Activated CD4-positive, alpha-beta T cell treated with anti-CD3 and anti-CD28 coated beads for 48 hours (primary cell): ENCODE data around the gene ARVCF.

Experiments used
- DNase-seq: peaks from one replicate; pipeline ENCODE4 v3.0.0-alpha.2; 2020

The ARVCF gene

DNA sequence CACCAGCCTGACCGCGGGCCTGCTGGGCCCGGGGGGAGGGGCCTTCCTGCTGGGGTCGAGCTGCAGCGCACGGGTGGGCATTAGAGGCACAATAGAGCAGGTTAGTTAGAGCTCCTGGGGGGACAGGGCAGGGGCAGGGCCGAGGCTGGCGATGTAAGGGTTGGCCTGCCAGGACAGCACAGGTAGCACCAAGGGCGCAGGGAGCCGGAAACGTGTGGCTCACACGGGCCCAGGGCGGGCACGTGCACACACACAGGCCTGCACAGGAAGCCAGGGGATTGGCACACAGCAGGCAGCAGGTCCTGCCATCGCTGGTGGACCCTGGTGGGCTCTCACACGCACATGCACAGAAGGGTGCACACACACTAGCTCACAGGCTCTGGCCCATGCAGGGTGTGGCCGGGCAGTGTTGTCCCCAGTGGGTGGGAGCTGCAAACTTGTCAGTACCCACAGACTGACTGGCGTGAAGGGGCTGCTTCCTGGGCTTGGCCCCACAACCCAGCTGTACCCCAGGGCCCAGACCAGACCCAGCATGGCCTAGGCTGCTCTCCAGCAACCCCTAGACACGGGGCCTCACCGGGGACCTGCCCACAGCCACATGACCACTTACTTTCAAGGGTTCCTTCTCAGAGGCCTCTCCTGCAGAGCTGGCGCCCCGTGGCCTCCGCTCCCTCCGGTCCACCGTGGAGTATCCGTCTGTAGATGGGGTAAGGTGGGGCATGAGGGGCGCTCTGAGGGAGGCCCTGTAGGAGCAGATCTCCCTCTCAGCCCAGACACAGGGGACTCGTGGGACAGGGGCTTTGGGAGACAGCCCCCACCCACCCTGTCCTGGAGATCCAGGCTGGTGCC, 45.1 kb downstream of the ARVCF start:
- DNase-seq, result no peak

DNA sequence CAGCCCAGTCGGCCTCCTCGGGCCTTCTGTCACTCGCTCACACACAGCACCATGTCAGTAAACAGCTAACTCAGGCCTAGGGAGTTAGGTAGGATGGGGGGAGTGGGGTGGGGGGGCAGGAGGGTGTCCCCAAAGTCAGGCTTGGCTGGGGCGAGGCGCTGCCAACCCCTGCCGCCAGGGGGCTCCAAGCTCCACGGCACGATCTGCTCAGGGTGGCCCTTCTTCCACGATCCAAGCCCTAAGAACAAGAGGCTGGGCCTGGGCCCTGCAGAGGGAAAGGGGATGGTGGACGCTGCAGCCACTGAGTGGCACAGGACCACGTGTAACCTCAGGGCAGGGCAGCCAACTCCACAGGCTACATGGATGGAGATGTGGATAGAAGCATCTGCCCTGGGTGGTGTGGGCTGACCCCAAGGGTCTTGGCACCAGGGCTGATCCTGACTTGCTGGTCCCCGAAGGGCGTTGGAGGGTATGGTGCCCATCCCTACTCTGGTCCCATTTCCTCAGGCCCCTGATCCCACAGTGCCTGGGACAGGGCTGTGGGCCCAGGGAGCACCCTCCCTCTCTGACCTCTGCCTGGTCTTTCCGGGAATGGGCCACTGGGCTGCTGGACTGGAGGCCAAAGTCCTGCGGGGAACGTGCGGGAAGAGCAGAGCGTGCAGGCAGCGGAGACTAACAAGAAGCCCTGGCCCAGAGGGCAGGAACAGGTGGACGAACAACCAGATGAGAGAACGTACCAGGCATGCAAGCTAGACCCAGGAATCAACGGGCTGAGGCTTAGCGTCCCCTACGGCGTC, 45.9 kb downstream of the ARVCF start:
- peak; percentile 85 for DNase-seq

DNA sequence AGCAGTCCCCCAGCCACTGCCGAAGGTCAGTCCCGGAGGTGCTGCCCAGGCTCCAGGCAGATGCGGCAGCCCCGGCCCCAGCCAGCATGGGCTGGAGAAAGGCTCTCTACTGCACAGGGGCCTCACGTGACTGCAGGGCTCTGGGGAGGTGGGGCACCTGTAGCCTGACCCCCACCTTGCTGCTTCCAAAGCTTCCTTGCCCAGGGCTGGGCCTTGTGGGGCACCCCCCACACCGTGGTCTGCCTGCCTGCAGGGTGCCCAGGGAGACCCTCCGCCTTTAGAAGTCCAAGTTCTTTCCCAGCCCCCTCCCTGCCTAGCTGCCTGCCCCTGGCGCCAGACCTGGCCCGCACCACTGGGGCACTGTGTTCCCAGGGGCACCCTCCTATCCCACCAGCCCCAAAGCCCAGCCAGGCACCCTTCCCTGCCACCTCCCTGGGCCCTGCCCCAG, 46.6 kb downstream of the ARVCF start:
- no peak for DNase-seq

DNA sequence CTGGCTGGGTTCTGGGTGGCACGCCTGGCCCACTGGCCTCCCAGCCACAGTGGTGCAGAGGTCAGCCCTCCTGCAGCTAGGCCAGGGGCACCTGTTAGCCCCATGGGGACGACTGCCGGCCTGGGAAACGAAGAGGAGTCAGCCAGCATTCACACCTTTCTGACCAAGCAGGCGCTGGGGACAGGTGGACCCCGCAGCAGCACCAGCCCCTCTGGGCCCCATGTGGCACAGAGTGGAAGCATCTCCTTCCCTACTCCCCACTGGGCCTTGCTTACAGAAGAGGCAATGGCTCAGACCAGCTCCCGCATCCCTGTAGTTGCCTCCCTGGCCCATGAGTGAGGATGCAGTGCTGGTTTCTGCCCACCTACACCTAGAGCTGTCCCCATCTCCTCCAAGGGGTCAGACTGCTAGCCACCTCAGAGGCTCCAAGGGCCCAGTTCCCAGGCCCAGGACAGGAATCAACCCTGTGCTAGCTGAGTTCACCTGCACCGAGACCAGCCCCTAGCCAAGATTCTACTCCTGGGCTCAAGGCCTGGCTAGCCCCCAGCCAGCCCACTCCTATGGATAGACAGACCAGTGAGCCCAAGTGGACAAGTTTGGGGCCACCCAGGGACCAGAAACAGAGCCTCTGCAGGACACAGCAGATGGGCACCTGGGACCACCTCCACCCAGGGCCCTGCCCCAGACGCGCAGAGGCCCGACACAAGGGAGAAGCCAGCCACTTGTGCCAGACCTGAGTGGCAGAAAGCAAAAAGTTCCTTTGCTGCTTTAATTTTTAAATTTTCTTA, 47.3 kb downstream of the ARVCF start:
- no peak for DNase-seq

- no peak for DNase-seq
Observed at GRCh38 chr22:19968450-19968891, 48.2 kb downstream of the ARVCF start.

DNA sequence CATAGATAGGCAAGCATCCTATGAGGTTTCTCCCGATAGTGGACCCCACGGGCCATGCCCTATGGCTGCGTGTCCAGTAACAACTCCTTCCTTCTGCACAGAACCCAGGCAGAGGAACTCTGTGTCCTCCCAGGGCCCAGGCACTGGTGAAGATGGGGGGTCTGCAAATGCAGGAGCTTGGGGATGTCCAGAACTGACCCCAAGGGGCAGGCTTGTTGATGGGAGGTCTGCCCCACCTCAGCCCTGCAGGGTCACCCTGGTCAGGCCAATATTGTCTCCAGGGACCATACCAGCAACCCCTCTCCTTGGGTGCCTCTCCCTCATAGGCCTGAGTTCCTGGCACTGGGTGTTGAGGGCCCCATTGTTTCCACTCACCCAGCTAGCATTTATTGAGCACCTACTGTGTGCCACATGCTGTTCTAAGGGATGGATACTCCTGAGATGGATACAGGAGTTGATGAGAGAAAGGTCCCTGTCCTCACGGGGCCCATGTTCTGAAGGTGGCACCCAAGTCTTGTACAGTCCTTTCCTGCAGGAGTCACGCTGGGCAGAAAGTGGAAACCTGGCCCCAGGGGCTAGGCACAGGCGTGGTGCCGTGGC, 48.7 kb downstream of the ARVCF start:
- no peak for DNase-seq

DNA sequence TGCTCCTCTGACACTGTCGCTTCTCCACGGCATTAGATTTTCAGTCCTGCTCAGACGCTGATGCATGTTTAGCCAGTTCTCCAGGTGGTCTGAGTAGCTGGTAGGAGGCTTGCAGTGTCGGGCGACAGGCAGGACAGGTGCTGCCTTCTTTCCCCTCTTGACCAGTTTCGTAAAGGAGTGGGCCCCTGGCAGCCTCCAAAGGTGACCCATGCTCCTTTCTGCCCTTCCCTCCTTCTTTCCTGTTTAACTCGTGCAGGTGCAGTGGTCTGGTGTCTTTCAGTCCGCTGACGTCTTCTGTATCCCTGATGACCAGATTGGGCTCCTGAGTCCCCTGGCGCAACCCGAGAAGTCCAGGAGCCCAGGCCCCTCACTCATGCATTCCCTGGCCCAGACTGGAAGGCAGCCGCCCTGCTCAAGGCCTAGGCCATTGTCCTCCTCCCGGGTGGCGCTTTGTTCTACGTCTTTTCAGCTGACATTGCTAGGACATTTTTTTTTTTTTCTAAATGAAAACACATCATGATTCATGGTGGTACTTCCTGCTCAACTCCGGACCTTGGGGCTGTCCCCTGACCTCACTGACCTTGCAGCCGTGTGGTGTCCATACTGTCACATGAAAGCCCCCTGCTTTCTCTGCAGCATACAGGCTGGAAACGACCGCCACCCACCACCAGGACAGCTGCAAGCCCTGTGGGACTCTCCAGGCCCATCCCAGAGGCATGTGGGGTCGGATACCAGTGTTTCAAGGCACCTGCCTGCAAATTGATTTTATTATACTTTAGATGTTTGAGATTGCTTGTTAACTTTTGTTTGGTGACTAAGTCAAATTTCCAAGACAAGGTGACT, 49.5 kb downstream of the ARVCF start:
- no peak for DNase-seq

DNA sequence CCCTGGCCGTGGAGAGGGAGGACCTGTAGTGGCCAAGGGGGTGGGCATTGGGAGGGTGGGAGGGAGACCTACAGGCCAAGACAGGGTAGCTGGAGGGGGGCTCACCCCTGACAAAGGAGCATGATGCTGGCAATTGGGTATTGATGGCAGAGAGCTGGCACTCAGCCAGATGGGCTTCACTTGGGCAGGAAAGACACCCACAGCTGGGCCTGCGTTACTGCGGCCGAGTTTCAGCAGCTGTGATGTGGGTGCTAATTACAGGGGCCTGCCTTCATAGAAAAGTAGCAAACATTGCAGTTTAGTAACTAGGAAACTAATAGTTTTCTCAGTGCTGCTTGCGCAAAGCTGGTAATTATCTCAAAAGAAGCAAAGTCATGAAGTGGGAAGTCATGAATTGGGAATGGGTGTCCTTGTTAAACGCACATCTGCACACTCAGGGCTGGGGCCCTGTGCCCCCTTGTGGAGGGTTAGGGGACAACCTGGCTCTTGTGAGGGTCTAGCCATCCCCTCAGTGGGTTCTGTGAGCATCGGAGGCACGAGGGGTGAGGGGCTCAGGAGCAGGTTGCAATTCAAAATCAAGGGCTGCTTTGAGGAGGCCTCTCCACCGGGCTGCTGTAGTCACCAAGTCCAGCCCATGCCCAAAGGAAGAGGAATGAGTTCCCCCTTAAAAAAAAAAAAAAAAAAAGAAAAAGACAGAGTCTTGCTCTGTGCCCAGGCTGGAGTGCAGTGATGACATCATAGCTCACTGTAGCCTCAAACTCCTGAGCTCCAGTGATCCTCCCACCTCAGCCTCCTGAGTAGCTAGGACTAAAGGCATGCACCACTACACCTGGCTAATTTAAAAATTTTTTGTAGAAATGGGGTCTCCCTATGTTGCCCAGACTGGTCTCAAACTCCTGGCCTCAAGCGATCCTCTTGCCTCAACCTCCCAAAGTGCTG, 50.6 kb downstream of the ARVCF start:
- DNase-seq, result no peak

DNA sequence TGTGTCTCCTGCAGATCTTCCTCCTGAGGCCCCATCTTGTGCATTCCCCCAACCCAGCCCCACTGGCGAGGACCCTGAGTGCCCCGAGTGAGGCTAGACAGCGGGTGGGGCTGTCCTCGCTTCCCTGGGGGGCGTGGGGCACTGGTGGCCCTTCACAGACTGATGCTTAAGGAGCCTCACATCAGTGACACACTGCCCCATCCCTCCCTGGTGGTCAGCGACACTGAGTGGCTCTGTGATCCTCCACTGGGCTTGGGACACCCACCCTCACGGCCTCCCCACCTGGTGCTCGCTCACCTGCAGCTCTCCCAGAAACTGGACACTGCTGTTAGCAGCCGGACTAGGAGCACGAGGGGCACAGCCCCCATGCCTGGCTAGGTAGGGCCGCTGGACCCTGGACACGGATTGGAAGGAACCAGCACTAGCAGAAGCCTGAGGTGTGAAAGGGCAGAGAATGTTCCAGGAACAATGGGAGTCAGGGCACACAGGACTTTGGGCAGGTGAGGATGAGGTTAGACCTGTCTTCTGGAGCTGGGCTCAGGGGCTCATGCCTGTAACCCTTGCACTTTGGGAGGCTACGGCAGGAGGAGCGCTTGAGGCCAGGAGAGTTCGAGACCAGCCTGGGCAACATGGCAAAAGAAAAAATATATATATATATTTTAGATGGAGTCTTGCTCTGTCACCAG, 51.8 kb downstream of the ARVCF start:
- no peak for DNase-seq

DNA sequence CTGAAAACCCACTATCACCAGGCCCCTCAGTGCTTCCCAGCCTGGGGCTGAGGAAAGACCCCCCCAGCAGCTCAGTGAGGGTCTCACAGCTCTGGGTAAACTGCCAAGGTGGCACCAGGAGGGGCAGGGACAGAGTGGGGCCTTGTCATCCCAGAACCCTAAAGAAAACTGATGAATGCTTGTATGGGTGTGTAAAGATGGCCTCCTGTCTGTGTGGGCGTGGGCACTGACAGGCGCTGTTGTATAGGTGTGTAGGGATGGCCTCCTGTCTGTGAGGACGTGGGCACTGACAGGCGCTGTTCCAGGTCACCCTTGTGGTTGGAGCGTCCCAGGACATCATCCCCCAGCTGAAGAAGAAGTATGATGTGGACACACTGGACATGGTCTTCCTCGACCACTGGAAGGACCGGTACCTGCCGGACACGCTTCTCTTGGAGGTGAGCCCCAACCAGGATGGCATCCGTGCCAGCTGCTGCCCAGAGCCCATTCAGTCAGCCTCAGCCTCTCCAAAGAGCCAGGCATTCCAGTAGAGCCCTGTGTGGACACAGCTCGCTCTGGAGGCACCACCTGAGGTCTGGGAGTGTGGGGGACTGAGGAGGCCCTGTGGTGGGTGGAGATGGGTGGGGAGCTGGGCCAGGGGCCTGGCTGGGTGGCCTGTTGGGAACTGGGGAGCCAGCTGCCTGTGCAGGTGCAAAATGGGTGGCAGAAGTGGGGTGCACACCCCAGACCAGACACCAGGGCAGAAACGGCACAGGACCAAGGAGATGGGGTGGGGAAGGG, 52.6 kb downstream of the ARVCF start:
- no peak for DNase-seq

- peak; percentile 81 for DNase-seq
Observed at GRCh38 chr22:19962909-19963806, 53.5 kb downstream of the ARVCF start.

DNA sequence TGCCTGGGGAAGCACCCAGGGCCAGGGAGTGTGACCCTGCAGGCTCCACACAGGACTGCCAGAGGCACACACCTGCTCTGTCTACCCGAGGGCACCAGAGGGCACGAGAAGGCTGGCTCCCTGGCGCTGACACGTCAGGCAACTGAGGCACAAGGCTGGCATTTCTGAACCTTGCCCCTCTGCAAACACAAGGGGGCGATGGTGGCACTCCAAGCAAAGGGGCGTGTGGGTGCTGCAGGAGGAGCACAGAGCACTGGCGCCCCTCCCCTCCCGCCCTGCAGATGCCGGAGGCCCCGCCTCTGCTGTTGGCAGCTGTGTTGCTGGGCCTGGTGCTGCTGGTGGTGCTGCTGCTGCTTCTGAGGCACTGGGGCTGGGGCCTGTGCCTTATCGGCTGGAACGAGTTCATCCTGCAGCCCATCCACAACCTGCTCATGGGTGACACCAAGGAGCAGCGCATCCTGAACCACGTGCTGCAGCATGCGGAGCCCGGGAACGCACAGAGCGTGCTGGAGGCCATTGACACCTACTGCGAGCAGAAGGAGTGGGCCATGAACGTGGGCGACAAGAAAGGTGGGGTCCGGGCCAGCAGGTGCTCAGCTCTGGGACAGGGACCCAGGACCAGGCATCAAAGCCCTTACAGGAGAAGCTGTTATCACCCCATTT, 54.2 kb downstream of the ARVCF start:
- DNase-seq, result peak; percentile 84

DNA sequence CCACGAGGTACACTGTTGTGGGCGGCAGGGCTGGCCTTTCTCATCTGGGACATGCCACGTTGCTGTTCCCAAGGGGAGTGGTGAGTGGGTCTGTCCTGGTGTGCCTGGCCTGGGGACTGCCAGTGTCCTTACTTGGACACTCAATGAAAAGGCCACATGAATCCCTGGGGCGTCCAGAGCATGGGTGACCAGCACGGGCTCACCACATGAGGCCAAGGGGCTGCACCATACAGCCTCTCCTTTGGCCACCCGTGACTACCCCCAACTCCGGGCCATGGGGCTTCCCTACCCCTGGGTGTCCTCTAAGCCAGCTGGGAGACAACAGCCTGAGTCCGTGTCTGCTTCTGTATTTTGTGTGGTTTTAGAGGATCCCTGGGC, 54.8 kb downstream of the ARVCF start:
- DNase-seq, result no peak

DNA sequence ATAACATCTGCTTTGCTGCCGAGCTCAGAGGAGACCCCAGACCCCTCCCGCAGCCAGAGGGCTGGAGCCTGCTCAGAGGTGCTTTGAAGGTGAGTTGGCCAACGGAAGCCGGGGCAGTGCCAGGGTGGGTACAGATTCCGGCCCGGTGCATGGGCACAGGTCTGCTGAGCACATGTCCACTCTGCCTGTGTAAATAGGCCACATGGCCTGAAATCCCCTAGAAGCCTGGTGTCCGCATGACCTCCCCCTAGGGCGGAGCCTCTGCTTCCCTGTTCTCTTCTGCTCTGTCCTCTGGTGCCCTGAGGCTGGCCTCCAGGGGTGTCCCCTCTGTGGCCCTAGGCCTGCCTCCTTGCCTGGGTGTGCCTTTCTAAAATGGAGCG, 55.4 kb downstream of the ARVCF start:
- no peak for DNase-seq

DNA sequence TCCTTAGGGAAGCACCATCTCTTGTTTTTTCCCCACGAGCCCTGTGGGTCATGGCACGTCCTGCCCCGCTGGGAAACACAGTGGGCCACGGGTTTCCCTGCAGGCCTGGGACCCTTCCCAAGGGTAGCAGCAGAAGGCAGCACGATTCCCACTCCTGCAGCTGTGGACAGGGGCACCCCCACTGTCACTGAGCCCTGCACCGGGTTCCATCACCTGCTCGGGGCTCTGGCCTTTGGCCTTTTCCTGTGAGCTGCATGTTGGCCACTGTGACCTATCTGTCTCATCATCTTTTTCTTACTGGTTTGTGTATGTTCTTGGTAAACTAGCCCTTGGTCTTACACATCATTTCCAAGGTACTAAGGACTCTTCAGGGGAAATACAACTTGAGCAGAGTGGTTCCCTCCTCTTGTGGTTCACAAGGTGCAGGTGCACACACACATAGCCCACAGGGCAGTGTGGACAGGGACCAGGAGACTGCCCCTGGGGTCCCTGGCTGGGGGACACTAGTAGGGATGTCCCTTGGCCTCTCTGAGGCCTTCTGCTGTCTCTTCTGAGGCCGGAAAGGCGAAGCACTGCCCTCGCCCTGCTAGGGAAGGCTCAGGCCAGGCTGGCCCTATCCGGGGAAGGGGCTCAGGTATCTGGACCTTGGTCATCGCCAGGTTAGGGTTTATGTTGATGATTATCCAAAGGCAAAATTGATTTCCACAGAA, 56.0 kb downstream of the ARVCF start:
- no peak for DNase-seq

DNA sequence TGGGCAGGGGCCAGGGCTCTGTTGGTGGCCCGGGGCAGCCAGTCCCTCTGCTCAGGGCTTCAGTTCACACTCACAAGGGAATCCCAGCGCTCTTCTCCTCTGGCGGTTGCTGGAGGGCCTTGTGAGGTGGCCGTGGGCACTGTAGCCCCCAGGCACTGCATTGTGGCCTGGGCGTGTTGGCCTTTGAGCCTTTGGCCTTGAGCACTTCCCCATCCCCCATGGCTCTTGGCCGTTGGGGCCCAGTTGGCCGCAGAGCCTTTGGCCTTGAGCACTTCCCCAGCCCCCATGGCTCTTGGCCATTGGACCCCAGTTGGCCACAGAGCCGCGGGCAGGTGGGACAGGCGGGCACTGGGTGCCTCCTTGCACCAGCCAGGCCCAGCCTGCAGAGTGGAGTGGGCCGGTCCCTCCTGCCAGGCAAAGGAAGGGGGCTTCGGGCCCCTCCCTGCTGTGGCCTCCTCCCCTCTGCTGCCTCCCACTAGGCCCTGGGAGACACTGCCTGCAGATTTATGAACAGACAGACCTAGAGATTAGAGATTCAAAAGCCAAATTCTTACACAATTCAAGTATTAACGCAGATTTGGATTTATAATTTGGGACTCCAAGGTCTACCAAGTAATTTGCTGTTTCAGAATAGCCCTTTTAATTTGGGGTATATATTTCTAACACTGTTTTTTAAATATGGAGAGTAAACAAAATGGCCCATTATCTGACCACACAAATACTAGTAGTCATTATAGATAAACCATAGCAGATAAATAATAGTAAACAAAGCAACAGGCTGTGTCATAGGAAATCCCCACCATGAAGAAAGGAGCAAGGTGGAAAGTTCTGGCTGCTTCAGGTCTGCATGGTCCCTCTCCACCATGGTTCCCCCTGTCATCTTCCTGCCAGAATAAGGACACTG, 56.8 kb downstream of the ARVCF start:
- no peak for DNase-seq
